SKM-1 (cell line): ENCODE measurements around the gene SCFD2.

Source experiments
- DNase-seq: peaks from one replicate; lab custom pipeline; 2025; ENCODE audit not compliant: unreplicated experiment; lab: John Stamatoyannopoulos, UW

Gene SCFD2

GRCh38 chr4:53019485-53020382 lies 346.1 kb downstream of the SCFD2 start:
- no peak for DNase-seq

GRCh38 chr4:53018471-53018870 lies 347.4 kb downstream of the SCFD2 start:
- DNase-seq: no peak

DNA sequence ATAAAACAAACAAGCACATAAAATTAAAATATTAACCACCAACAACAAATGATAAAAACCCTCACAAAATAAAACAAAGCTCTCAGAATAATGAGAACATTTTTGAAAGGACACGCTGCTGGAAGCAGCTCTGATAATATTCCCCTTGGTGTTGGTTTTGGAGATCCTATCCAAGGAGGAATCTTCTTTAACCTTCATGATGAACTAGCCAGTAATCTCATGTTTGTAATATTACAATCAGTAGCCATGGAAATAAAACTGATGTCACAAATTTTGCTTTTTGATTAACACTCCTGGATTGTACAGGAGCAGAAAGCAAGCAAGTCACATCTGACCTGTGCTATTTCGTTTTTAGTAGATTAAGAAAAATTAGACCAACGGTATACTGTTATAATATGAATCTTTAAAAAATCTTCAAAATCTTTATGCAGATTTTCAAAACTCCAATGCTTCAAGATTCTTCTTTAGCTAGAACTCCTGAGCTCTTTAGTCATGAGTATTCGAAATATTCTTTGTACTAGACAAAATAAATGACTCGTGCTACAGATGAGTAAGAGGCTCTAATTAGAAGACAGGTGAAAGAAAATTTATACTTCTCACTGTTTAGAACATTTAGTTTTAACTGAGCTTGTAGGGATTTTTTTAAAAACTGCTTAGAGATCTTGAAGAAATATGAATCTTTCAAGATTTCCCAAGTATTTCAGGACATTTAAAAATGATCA lies 349.6 kb downstream of the SCFD2 start:
- no peak for DNase-seq

GRCh38 chr4:53015681-53016080 lies 350.2 kb downstream of the SCFD2 start:
- no peak for DNase-seq

DNA sequence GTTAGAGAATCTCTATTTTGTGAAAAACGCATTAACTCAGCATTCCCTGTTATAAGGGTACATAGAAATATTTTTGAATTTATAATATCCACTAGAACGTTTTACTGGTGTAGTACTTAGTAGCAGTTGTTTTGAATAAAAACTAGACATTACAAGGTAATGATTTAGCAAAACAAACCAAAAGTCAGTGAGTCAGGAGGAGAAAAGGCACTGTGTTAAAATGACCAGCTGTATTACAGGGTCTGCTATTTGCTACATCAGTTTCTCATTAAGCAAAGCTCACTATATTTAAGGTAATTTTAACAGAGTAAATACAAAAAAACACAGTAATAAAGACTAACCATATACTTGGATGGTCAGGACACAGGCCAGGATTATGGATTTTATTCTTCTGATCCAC lies 351.0 kb downstream of the SCFD2 start:
- no peak for DNase-seq

- DNase-seq: no peak
Observed at GRCh38 chr4:53013873-53014775, 351.7 kb downstream of the SCFD2 start.

GRCh38 chr4:53012738-53013137 lies 353.1 kb downstream of the SCFD2 start:
- no peak for DNase-seq

GRCh38 chr4:53011259-53011905 lies 354.5 kb downstream of the SCFD2 start:
- DNase-seq: no peak

- no peak for DNase-seq
Observed at GRCh38 chr4:53010318-53010717, 355.5 kb downstream of the SCFD2 start.

DNA sequence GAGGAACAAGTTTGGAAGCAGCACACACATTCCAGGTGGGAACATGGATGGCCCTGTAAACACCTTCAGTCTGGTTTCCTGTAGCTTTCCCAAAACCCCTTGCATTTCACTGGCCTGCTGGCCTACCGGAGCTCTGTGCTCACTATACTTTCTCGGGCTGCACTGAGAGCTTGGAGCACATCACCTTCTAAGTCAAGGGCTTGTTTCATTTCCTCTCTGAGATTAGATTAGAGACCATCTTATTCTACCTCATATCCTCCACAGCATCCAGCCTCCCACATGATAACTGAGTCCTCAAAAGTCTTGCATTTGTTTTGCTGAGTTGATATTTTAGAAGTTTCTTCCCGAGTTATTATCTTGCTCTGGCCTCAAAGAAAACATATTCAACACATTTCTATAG lies 356.0 kb downstream of the SCFD2 start:
- no peak for DNase-seq

DNA sequence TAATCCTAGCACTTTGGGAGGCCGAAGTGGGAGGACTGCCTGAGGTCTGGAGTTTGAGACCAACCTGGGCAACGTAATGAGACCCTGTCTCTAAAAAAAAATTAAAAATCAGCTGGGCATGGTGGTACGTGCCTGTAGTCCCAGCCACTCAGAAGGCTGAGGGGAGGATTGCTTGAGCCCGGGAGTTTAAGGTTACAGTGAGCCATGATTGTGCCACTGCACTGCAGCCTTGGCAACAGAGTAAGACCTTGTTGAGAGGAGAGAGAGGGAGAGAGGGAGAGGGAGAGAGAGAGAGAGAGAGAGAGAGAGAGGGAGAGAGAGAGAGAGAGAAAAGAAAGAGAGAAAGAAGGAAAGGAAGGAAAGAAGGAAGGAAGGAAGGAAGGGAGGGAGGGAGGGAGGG lies 358.8 kb downstream of the SCFD2 start:
- no peak for DNase-seq

DNA sequence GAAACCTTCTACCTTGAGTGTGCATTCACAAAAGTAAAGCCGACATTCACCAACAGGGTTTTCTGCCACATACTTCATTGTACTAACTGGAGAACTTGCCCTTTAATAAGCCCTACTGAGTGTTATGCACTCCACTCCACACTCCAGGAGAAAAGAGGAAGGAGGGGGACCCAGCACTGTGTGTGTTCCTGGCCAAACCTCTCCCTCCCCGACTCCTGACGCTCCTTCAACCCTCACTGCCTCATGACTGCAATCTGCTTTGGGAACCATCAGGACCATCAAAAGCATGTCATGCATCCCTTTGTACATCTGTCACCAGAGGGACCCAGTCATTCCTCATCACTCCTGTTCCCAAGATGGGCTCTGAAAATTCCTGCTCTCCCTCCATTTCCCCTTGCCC lies 360.1 kb downstream of the SCFD2 start:
- DNase-seq: no peak

GRCh38 chr4:53005149-53005546 lies 360.7 kb downstream of the SCFD2 start:
- DNase-seq: no peak

GRCh38 chr4:53004497-53005148 lies 361.2 kb downstream of the SCFD2 start:
- no peak for DNase-seq

GRCh38 chr4:53003959-53004358 lies 361.9 kb downstream of the SCFD2 start:
- no peak for DNase-seq

- DNase-seq: no peak
Observed at GRCh38 chr4:53000560-53000959, 365.3 kb downstream of the SCFD2 start.

DNA sequence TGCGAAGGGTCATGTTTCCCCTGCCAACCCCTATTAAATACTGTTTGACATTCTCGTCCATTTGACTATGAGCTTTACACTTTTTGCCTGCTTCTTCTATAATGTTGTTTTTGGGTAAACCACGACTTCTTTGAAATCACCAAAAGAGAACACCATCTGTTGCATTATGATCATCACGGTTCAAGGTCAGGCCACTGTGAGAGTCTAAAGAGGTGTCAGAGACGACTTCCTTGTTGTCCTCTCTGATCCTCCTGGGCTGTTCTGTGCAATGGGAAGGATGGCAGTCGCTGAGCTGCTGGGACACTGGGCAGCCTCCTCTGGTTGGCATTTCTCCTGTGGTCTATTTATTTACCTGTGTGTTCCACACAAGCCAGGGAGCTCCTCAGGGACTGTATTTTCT lies 366.2 kb downstream of the SCFD2 start:
- no peak for DNase-seq

DNA sequence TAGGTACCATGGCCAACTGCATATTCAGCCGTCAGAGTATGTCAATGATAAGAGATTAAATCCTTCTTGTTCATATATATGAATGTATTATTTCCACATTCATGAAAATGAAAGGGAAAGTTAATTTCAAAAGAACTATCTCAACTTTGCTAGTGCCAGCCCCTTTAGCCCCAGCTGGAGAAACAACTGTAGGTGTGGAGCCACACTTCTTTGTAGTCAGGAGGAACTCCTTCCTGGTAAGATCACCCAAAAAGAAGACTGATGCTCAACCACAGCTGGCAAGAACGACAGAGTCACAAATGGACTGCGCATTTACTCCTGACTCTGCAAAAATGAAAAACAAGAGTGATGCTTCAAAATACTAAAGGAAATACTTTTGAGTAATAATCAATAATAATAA lies 367.4 kb downstream of the SCFD2 start:
- no peak for DNase-seq

GRCh38 chr4:52997132-52997416 lies 368.8 kb downstream of the SCFD2 start:
- DNase-seq: no peak

DNA sequence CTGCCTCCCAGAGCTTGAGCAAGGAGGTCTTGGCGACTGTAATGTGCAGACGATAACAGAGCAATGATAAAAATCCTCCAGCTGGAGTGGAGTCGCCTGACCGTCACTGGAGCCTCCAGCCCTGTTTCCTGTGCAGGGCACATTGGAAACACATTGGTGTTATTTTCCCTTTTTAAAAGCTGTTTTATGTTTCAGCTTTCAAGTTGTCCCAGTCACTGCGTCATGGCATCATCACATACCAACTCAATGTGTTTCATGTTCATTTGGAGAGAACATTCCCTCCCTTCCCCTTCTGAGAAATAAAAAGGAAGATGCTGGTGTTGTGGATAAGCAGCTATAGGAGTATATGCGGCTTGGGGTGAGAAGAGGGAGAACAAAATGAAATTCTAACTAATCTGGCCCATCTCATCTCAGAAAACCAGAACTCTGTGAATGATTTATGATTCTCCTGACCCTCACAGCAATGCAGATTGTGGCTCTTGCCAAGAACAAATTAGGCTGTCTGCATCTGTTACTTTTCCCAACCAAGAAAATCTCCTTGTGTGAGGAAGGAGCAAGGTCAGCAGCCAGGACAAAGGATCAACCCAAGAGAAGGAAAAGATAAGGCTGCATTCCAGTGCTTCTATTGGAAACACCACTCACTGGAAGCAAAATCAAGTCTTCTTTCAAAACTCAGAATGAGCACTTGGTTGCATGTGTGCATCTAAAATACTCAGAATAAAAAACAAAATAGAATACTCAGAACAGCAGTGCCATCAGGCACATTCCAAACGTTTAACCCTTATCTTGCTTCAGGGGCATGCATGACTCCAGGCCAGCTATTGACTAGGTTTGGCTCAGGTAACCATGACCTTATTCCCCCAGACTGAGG lies 369.4 kb downstream of the SCFD2 start:
- DNase-seq: no peak
